Fibroblast of gingiva (primary cell): Measurements from ENCODE around the gene ACHE.
"Not testable (repeated sequence)": the region's sequence is repeated elsewhere in the genome, so short reads cannot be mapped to it uniquely, and the experiment has no call there.

Experiments used
- DNase-seq: peaks from one replicate; pipeline ENCODE4 v3.0.0-alpha.2; 2011; ENCODE audit warnings: low read depth

ACHE gene

DNA sequence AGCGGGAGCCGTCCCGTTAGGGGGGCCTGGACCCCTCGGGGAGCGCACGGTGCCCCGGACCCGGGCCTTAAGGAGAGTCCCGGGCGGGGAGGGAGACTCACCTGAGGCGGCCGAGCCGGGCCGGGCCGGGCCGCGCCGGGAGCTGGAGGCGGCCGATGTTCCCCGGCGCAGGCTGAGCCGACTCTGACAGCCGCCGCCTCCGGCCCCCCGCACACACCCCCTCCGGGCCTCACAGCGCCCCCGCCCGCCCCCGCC, at the start of gene ACHE:
TSS of gene ACHE (minus strand) at position 188 of the 255 bp plus-strand sequence. CDS start 1,656 bp downstream, outside the sequence.
- no peak for DNase-seq

DNA sequence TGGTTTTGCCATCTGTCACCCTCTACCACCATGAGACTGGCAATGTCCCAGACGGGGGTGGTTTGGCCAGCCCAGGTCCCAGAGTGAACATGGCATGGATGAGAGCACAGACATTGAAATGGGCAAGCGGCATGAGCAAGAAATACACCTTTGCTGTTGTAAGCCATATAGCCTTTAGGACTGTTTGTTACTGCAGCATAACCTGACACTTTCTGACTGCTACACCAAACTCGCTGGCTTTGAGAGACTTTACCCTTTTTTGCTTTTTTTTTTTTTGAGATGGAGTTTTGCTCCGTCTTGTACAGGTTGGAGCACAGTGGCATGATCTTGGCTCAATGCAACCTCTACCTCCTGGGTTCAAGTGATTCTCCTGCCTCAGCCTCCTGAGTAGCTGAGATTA, 48.5 kb upstream of the ACHE start:
- DNase-seq: no peak

DNA sequence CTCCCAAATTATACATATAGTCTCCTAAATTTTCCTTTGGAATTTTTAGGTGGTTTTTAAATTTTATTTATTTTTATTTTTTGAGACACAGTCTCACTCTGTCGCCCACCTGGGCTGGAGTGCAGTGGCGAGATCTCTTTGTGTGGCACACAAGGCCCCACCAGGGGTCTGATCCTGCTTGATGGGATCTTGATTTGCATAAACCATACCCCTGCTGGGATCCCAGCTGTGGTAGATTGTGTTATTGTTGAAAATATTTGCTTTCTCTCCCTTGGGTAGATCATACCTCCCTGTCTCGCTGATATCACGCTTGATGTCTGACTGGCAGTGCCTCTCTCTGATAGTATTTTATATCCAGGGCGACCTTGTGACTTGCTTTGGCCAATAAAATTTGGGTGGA, 48.0 kb upstream of the ACHE start:
- no peak for DNase-seq

DNA sequence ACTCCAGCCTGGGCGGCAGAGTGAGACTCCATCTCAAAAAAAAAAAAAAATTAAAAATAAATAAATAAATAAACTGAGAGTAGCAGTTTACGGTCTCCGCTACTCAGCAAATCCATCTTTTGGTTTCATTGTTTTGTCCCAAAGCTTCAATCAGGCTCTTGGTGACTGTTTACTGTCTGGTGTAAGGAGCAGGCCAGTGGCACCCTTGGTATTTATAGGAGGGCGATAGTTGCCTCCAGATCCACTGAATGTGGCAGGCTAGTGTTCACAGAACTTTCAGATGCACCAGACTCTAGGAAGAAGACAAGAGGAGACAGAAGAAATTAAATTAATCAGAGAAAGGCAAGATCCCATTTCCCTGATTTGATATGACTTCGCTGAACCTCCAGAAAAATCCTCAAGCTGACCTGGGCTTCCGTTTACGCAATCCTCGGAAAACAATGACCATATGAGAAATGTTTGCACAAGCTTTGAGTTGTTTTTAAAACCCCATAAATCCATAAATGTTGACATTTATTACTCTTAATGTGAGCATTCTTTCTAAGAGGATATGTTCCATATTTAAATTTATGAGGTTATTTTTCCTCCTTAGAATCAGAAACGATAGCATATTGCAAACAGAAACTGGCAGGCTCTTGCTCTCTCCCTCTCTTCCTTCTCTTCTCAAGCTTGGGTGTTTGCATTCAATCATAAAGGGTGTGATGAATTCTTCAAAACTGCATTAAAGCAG, 46.5 kb upstream of the ACHE start:
- no peak for DNase-seq

DNA sequence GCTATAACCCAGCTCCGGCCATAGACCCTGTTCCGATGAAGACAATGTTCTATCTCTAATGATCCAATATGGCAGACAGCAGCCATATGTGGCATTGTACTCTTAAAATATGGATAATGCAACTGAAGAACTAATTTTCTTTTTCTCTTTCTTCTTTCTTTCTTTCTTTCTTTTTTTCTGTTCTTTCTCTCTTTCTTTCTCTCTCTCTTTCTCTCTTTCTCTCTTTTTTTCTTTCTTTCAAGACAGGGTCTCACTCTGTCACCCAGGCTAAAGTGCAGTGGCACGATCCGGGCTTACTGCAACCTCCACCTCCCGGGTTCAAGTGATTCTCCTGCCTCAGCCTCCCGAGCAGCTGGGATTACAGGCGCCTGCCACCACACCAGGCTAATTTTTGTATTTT, 40.5 kb upstream of the ACHE start:
- not testable (repeated sequence) for DNase-seq

DNA sequence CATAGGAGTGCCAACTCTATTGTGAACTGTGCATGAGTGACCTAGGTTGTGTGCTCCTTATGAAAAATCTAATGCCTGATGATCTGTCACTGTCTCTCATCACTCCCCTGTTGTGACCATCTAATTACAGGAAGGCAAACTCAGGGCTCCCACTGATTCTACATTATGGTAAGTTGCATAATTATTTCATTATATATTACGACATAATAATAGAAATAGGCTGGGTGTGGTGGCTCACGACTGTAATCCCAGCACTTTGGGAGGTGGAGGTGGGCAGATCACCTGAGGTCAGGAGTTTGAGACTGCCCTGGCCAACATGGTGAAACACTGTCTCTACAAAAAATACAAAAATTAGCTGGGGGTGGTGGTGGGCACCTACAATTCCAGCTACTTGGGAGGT, 39.7 kb upstream of the ACHE start:
- not testable (repeated sequence) for DNase-seq

DNA sequence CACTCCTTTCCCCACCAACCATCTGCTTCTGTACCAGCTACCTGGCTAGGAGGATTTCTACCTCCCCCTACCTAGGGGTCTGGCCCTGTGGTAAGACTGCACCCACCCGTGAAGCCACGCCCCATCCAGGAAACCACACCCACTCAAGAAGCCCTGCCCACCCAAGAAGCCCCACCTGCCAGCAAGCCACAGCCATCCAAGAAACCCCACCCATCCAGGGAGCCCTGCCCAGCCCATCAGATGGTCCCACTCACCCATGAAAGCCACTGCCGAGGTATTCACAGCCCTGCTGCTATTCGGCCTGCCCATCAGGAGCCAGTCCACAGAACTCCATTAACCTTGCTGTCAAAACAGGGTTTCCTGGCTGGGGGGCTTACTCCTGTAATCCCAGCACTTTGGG, 38.0 kb upstream of the ACHE start:
- DNase-seq: no peak

DNA sequence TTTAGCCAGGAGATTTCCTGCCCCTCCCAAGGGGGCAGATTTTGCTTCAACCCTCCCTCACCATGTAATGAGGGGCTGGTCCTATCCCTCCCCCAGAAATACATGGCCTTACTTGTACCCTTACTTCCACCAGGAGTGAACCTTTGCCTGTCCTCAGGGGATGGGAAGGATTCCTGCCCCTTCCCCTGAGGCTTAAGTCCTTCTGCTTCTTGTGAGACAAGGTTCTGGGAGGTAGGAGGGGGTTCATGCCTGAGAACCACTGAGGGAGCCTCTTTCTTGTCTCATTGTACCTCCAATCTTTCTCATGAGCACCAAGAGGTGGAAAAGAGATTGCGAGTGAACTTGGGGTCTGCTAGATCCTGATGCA, 34.1 kb upstream of the ACHE start:
- no peak for DNase-seq

DNA sequence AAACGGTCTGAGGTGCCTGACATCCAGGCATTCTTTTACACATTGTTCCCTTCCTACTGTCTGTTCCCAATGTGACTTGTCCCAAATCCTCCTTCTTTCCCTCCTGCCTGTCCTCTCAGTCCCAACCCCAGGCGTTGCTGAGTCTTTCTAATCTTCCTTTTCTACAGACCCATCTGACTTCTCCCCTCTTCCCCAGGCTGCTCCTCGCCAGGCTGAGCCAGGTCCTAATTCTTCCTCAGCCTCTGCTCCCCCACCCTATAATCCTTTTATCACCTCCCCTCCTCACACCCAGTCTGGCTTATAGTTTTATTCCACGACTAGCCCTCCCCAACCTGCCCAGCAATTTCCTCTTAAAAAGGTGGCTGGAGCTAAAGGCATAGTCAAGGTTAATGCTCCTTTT, 27.9 kb upstream of the ACHE start:
- not testable (repeated sequence) for DNase-seq

DNA sequence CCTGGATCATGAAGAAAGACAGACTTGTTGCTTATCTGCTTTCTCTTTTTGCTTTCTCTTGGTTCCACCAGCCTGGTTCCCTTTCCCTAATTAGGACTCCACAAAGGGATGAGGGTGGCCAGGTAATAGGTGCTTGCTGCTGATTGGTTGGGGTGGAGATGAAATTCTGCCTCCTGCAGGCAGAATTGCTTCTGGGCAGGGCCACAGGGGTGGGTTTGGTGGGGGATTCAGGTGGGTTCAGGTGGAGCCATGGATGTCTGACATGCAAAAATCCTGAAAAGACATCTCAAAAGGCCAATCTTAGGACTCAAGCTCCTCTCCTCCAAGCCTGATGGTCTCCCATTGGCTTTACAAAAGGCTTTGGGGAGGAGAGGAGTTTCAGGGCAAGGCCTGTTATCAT, 25.4 kb upstream of the ACHE start:
- DNase-seq: no peak

DNA sequence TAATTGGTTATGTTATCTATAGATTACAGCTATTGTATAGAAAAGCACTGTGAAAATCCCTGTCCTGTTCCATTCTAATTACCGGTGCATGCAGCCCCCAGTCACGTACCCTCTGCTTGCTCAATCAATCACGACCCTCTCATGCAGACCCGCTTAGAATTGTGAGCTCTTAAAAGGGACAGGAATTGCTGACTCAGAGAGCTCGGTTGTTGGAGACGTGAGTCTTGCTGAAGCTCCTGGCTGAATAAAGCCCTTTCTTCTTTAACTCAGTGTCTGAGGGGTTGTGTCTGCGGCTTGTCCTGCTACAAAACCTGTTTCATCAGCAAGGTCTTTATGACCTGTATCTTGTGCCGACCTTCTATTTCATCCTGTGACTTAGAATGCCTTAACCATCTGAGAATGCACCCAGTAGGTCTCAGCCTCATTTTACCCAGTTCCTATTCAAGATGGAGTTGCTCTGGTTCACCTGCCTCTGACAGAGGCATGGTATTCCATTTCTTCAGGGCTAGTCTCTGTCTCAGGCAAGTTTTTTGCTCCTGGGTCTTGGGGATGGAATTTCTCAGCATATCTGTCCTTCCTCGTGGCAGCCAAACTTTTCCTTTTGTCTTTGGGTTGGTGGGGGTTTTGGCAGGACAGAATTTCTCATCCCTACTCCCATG, 24.2 kb upstream of the ACHE start:
- DNase-seq: not testable (repeated sequence)

DNA sequence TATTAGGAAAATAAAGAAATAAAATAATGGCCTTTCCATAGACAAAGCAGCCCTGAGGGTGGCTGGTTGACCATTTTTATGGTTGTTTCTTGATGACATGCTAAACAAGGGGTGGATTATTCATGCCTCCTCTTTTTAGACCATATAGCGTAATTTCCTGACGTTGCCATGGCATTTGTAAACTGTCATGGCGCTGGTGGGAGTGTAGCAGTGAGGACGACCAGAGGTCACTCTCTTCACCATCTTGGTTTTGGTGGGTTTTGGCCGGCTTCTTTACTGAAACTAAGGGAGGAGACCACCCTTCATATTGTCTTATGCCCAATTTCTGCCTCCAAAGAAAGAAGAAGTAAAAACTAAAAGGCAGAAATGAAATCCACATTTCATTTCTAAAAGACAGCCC, 23.6 kb upstream of the ACHE start:
- not testable (repeated sequence) for DNase-seq

DNA sequence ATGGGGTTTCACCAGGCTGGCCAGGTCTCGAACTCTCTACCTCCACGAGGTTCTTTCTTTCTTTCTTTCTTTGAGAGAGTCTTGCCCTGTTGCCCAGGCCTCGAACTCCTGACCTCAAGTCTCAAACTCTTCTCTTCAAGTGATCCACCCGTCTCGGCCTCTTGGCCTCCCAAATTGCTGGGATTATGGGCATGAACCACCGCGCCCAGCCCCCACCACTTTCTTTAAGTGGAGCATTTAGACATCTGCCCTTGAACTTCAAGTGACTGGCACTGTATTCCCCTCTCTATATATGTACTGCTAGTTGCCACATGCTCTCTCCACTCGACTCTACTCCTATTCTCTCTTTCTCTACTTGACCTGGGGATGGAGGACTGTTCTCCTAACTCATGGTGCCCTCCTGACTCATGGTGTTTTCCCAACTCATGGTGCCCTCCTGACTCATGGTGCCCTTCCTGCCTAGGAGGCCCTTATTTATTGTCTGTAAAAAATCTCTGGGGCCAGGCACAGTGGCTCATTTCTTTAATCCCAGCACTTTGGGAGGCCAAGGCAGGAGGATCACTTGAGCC, 19.3 kb upstream of the ACHE start:
- no peak for DNase-seq

DNA sequence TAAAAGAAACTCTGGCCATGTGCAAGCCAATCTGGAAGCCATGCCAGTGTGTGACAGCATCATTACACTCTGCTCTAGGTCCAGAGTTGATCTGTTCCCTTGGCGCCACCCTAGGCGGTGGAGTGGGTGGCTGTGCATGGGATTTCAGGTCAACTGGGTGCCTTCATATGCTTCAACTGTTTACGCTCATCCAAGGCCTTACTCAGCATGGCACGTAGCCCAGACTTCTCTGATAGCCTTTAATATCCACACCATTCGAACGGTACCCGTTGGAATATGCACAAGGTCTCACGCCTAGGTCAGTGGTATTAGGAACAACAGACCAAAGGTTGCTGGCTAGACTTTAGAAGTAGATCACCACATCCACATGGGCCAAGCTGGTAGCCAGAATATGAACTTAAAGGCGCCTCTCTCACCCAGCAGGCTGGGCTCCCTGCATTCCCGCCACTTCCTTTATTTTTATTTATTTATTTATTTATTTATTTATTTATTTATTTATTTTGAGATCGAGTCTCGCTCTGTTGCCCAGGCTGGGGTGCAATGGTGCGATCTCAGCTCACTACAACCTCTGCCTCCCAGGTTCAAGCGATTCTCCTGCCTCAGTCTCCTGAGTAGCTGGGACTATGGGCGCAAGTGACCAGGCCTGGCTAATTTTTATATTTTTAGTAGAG, 18.7 kb upstream of the ACHE start:
- no peak for DNase-seq

DNA sequence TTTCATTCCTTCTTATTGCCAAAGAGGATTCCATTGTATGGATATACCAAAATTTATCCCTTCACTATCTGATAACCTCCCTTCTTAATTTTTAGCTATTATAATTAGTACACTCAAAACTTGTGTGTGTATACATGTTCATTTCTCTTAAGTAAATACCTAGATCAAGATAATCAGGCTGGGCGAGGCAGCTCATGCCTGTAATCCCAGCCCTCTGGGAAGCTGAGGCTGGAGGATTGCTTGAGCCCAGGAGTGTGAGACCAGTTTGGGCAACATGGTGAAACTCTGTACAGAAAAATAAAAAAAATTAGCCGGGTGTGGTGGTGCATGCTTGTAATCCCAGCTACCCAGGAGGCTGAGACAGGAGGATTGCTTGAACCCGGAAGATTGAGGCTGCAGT, 15.8 kb upstream of the ACHE start:
- DNase-seq: no peak

DNA sequence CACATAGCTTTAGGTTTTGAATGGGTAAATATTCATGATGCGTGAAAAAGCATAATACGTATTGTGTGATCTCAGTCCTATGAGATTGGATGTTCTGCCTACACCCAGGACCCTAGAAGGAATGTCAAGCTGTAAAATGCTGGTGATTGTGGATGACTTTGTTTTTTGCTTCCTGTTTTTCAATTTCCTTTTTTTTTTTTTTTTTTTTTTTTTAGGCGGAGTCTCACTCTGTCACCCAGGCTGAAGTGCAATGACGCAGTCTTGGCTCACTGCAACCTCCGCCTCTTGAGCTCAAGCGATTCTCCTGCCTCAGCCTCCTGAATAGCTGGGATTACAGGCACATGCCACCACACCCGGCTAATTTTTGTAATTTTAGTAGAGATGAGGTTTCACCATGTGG, 14.8 kb upstream of the ACHE start:
- DNase-seq: not testable (repeated sequence)

DNA sequence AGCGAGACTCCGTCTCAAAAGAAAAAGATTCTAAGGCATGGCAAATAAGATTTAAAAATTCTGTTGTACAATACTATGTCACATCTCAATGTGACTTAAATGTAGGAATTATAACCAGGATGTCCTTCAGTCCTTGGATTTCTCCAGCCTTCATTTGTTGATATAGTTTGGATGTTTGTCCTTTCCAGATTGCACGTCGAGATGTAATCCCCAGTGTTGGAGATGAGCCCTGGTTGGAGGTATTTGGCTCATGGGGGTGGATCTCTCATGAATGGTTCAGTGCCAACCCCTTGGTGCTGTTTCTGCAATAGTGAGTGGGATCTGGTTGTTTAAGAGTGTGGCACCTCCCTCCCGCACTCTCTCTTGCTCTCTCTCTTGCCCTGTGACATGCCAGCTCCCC, 12.8 kb upstream of the ACHE start:
- DNase-seq: no peak

DNA sequence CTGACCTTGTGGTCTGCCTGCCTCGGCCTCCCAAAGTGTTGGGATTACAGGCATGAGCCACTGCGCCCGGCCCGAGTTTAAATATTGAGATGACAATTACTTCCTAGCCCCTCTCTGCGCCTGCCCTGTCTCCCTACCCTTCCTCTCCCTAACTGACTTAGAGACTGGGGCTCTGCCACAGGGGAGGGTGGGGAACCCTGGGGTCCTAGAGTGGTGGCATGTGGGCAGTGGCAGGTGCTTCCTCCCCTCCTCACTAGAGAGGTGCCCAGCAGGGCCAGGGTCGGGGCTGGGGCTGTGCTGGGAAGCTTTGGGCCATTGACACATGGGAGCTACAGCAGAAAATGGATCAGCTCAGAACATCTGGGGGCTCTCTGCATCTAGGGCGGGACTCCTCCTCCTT, 7.0 kb upstream of the ACHE start:
- DNase-seq: no peak

DNA sequence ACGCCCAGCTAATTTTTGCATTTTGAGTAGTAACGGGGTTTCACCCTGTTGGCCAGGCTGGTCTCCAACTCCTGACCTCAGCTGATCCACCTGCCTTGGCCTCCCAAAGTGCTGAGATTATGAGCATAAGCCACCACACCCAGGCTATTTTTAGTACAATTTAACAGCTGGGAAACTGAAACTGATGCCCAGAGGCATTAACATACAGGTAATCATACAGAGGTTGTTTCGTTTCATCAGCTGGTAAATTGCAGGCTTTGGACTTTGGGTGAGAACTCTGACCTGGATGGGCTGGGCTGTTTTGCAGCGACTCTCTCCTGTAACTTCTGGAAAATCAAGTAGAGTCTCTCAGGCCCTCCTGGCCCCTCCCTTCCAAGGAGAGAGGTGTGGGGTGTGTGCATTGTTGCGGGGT, 6.2 kb upstream of the ACHE start:
- no peak for DNase-seq

DNA sequence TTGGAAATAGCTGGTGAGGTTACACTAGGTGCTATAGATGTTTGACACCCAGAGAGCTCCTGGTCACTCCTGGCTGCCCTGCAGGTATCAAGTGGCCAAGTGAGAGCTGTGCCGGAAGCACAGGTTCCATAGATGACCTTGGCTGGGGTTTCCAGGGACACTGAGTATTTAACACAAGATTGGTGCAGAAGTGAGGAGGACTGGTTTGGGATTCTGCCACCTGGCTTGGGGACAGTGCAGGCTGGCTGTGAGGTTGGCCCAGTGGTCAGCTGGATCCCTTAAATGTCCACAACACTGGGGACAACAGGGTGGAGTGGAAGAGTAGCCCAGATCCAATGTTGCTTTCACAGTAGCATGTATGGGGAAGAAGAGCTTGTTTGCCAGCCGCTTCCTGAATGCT, 5.3 kb upstream of the ACHE start:
- DNase-seq: no peak

DNA sequence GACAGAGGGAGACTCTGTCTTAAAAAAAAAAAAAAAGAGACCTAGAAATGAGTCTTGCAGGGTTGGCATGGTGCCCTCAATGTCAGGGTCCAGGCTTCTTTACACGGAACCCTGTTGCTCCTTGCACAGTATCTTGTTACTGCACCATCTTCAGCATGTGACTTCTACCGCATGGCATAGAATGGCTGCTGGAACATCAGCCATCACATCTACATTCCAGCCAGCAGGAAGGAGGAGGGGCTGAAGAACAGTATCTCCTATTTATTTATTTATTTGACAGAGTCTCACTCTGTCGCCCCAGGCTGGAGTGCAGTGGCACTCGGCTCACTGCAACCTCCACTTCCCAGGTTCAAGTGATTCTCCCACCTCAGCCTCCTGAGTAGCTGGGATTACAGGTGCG, 3.7 kb upstream of the ACHE start:
- no peak for DNase-seq

DNA sequence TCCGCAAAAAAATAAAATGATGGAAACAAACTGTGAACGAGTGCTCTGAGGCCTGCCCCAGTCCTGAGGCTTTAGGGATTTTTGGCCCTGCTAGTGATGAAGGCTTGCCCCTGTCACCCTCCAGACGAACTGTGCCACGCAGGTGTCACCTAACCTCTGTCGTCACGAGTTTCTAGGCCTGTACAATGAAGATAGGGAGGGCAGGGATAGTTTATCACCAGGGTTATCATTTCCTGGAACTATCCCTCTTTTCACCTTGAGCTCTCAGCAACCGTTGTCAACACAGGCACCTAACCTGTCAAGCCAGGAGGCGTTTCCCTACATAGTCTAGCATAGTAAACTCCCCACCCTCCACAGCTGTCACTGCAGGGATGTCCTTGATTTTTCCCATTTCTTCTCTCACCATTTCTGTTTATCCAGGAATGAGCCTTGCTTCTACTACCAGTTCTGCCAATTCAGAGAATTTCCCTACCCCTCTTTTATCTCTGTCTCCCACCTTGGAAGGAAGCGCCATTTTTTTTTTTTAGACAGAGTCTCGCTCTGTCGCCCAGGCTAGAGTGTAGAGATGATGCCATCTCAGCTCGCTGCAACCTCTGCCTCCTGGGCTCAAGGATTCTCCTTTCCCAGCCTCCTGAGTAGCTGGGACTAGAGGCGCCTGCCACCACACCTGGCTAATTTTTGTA, 2.2 kb upstream of the ACHE start:
- DNase-seq: no peak
